GM21723 (cell line): ENCODE data around the gene SLC35F5.
A peak's percentile ranks its signal among the peaks of the same experiment; 100 is the strongest.
"Not testable (repeated sequence)": the region's sequence is repeated elsewhere in the genome, so short reads cannot be mapped to it uniquely, and the experiment has no call there.

Experiments used
- ATAC-seq: cut with Tn5 transposase; IDR thresholded peaks from one replicate; pipeline ENCODE4 v1.9.1; 2021; ENCODE audit warnings: mild to moderate bottlenecking, moderate library complexity; ENCODE audit not compliant: unreplicated experiment

SLC35F5 gene

GRCh38 chr2:113755835-113756354 is 547 bp downstream of the SLC35F5 start:
- ATAC-seq: peak; percentile 46

- ATAC-seq: no peak
Measured at GRCh38 chr2:113755035-113755834, 1.2 kb downstream of the SLC35F5 start.

GRCh38 chr2:113754160-113754559 is 2.3 kb downstream of the SLC35F5 start:
- no peak for ATAC-seq

GRCh38 chr2:113750385-113750784 is 6.1 kb downstream of the SLC35F5 start:
- no peak for ATAC-seq

- ATAC-seq: no peak
Measured at GRCh38 chr2:113741091-113741490, 15.4 kb downstream of the SLC35F5 start.

- ATAC-seq: no peak
Measured at GRCh38 chr2:113739849-113740248, 16.6 kb downstream of the SLC35F5 start.

- ATAC-seq: peak; percentile 85
Measured at GRCh38 chr2:113734185-113734584, 22.3 kb downstream of the SLC35F5 start.

- ATAC-seq: no peak
Measured at GRCh38 chr2:113724010-113724409, 32.4 kb downstream of the SLC35F5 start.

GRCh38 chr2:113723411-113723810 is 33.0 kb downstream of the SLC35F5 start:
- no peak for ATAC-seq

GRCh38 chr2:113720167-113720566 is 36.3 kb downstream of the SLC35F5 start:
- ATAC-seq: no peak

GRCh38 chr2:113716291-113716690 is 40.2 kb downstream of the SLC35F5 start:
- ATAC-seq: no peak

GRCh38 chr2:113712941-113713340 is 43.5 kb downstream of the SLC35F5 start:
- ATAC-seq: no peak

GRCh38 chr2:113711851-113712250 is 44.6 kb downstream of the SLC35F5 start:
- no peak for ATAC-seq

GRCh38 chr2:113709022-113709421 is 47.4 kb downstream of the SLC35F5 start:
- no peak for ATAC-seq

GRCh38 chr2:113707106-113707505 is 49.3 kb downstream of the SLC35F5 start:
- ATAC-seq: no peak

GRCh38 chr2:113705982-113706523 is 50.4 kb downstream of the SLC35F5 start:
- ATAC-seq: no peak

- not testable (repeated sequence) for ATAC-seq
Measured at GRCh38 chr2:113704300-113704993, 52.0 kb downstream of the SLC35F5 start.

GRCh38 chr2:113703386-113704299 is 52.8 kb downstream of the SLC35F5 start:
- no peak for ATAC-seq

GRCh38 chr2:113700186-113700841 is 56.1 kb downstream of the SLC35F5 start:
- ATAC-seq: peak; percentile 81

- ATAC-seq: peak; percentile 64
Measured at GRCh38 chr2:113698892-113699447, 57.5 kb downstream of the SLC35F5 start.
